SU-DHL-6 (cell line): ENCODE data around the gene DTX3.
"Not testable (repeated sequence)": the region's sequence is repeated elsewhere in the genome, so short reads cannot be mapped to it uniquely, and the experiment has no call there.

Experiments
- H2AFZ ChIP-seq: fragments of 200-600 bp; sonication (generic); 2 replicates; pipeline ENCODE4 v1.6.1; 2014; ENCODE audit warnings: low read depth, mild to moderate bottlenecking, moderate library complexity, mixed read lengths, antibody characterized with exemption, low read length; ENCODE audit not compliant: severe bottlenecking
- H3F3A ChIP-seq: fragments of 200-600 bp; shearing (Covaris generic); 2 replicates; pipeline ENCODE4 v1.6.0; 2016; ENCODE audit warnings: antibody characterized with exemption, mild to moderate bottlenecking; ENCODE audit not compliant: insufficient read depth
- H3K27ac ChIP-seq: fragments of 200-600 bp; sonication (generic); 2 replicates; pipeline ENCODE4 v1.5.1; 2016; ENCODE audit warnings: low read depth, mild to moderate bottlenecking, low read length, moderate library complexity, mixed read lengths
- H3K27me3 ChIP-seq: fragments of 200-600 bp; sonication (generic), shearing (Covaris generic); 2 replicates; pipeline ENCODE4 v1.6.0; 2014; ENCODE audit warnings: mild to moderate bottlenecking, low read length
- H3K36me3 ChIP-seq: fragments of 200-600 bp; sonication (generic); 2 replicates; pipeline ENCODE4 v1.6.1; 2014; ENCODE audit warnings: mild to moderate bottlenecking, low read length, mixed read lengths
- H3K4me2 ChIP-seq: fragments of 300-600, 200-600 bp; shearing (Covaris generic), sonication (generic); 2 replicates; pipeline ENCODE4 v1.6.0; 2014; ENCODE audit warnings: low read length, low read depth, mild to moderate bottlenecking; ENCODE audit not compliant: poor library complexity, severe bottlenecking
- H3K4me3 ChIP-seq: fragments of 200-600 bp; sonication (generic); 2 replicates; pipeline ENCODE4 v1.5.1; 2014; ENCODE audit warnings: antibody characterized with exemption, low read length, mild to moderate bottlenecking, mixed read lengths; ENCODE audit not compliant: insufficient read depth, poor library complexity, severe bottlenecking
- H3K79me2 ChIP-seq: fragments of 200-600 bp; sonication (generic); 2 replicates; pipeline ENCODE4 v1.6.1; 2014; ENCODE audit warnings: mild to moderate bottlenecking, low read length, moderate library complexity; ENCODE audit not compliant: insufficient read depth
- H3K9ac ChIP-seq: fragments of 200-600 bp; sonication (generic); 2 replicates; pipeline ENCODE4 v1.7.0; 2014; ENCODE audit warnings: mild to moderate bottlenecking, low read length
- H3K9me2 ChIP-seq: fragments of 200-600 bp; sonication (generic); replicated peaks from 2 replicates; pipeline ENCODE4 v1.6.1; 2014; ENCODE audit warnings: low read length; ENCODE audit not compliant: insufficient read depth
- H3K9me3 ChIP-seq: fragments of 200-600 bp; sonication (generic); 2 replicates; pipeline ENCODE4 v1.6.1; 2014; ENCODE audit warnings: low read length, mixed read lengths; ENCODE audit not compliant: insufficient read depth
- H4K20me1 ChIP-seq: fragments of 200-600 bp; sonication (generic); 2 replicates; pipeline ENCODE4 v1.6.1; 2014; ENCODE audit warnings: low read depth, mild to moderate bottlenecking, antibody characterized with exemption, low read length, moderate library complexity, mixed read lengths
- EZH2phosphoT487 ChIP-seq: fragments of 200-600 bp; sonication (generic), shearing (Covaris generic); conservative IDR thresholded peaks from 2 replicates; pipeline ENCODE4 v1.6.1; 2018; ENCODE audit warnings: mild to moderate bottlenecking, antibody characterized with exemption, low read length, moderate library complexity, mixed read lengths
- TF ChIP-seq, protein P1 (sequence below): fragments of 200-600 bp; sonication (generic); IDR thresholded peaks from one replicate; pipeline ENCODE4 v1.5.1; 2017; ENCODE audit warnings: antibody characterized with exemption, mild to moderate bottlenecking, low read length, moderate library complexity; ENCODE audit not compliant: insufficient read depth, poor library complexity, severe bottlenecking

The DTX3 gene

DNA sequence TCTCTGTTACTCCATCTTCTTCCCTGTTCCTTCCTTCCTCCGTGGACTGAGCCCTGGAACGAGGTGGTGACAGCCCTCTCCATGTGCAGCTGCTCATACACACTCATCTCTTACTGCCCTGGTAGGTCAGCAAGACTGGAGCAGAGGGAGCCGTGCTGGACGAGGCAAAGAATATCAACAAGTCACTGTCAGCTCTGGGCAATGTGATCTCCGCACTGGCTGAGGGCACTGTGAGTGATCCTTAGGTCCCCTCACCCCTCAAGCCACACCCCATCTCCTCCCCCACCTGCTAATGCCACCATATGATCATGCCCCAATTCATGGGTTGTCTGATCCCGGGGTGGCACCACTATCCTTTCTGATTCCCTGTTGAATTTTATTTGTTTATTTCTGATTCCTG, 35.8 kb upstream of the DTX3 start:
- Histone ChIP-seq H3K27ac (no peak overlapping the region), H3F3A (no peaks in the 10 kb centered on the region), H3K4me3 (no peak overlapping the region), H3K79me2 (no peaks in the 10 kb centered on the region), H3K4me2 (no peak overlapping the region), H4K20me1 (no peaks in the 10 kb centered on the region), H3K27me3 (no peaks in the 10 kb centered on the region), H3K36me3 (no peaks in the 10 kb centered on the region), H3K9ac (no peak overlapping the region), H3K9me3 (no peaks in the 10 kb centered on the region), H2AFZ (no peak overlapping the region), H3K9me2 (no peaks in the 10 kb centered on the region)
- no peak for TF ChIP-seq EZH2phosphoT487
- TF ChIP-seq, protein P1, sequence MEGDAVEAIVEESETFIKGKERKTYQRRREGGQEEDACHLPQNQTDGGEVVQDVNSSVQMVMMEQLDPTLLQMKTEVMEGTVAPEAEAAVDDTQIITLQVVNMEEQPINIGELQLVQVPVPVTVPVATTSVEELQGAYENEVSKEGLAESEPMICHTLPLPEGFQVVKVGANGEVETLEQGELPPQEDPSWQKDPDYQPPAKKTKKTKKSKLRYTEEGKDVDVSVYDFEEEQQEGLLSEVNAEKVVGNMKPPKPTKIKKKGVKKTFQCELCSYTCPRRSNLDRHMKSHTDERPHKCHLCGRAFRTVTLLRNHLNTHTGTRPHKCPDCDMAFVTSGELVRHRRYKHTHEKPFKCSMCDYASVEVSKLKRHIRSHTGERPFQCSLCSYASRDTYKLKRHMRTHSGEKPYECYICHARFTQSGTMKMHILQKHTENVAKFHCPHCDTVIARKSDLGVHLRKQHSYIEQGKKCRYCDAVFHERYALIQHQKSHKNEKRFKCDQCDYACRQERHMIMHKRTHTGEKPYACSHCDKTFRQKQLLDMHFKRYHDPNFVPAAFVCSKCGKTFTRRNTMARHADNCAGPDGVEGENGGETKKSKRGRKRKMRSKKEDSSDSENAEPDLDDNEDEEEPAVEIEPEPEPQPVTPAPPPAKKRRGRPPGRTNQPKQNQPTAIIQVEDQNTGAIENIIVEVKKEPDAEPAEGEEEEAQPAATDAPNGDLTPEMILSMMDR = no peak

DNA sequence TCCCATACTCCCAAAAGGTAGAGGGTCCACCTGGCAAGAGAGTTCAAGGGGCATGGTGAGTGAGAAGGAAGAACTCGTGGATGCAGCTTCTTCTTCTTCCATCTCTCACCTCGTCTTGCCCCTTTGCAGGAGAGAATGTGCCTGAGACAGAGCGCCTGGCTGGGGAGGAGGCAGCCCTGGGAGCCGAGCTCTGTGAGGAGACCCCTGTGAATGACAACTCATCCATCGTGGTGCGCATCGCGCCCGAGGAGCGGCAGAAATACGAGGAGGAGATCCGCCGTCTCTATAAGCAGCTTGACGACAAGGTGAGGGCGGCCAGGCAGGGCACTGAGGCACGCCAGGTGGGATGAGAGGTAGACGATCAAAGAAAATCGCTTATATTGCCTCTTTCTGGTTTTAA, 34.8 kb upstream of the DTX3 start:
- Histone ChIP-seq H4K20me1 (no peaks in the 10 kb centered on the region), H3F3A (no peaks in the 10 kb centered on the region), H3K9me2 (no peaks in the 10 kb centered on the region), H3K4me2 (no peak overlapping the region), H3K9me3 (no peaks in the 10 kb centered on the region), H3K27ac (no peak overlapping the region), H3K9ac (no peak overlapping the region), H3K79me2 (no peaks in the 10 kb centered on the region), H3K36me3 (no peaks in the 10 kb centered on the region), H3K27me3 (no peaks in the 10 kb centered on the region), H2AFZ (no peak overlapping the region), H3K4me3 (no peak overlapping the region)
- TF ChIP-seq, protein P1 = no peak
- no peak for TF ChIP-seq EZH2phosphoT487

DNA sequence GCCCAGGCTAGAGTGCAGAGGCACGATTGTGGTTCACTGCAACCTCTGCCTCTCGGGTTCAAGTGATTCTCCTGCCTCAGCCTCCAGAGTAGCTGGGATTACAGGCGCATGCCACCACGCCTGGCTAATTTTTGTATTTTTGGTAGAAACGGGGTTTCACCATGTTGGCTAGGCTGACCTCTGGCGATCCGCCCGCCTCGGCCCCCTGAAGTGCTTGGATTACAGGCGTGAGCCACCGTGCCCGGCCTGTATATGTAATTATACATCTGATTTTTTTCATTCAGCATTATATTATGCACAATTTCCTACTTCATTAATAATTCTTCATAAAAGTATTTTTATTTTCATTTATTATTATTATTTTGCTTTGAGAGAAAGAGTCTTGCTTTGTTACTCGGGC, 34.2 kb upstream of the DTX3 start:
- not testable (repeated sequence) for H3K9ac ChIP-seq, H4K20me1 ChIP-seq

DNA sequence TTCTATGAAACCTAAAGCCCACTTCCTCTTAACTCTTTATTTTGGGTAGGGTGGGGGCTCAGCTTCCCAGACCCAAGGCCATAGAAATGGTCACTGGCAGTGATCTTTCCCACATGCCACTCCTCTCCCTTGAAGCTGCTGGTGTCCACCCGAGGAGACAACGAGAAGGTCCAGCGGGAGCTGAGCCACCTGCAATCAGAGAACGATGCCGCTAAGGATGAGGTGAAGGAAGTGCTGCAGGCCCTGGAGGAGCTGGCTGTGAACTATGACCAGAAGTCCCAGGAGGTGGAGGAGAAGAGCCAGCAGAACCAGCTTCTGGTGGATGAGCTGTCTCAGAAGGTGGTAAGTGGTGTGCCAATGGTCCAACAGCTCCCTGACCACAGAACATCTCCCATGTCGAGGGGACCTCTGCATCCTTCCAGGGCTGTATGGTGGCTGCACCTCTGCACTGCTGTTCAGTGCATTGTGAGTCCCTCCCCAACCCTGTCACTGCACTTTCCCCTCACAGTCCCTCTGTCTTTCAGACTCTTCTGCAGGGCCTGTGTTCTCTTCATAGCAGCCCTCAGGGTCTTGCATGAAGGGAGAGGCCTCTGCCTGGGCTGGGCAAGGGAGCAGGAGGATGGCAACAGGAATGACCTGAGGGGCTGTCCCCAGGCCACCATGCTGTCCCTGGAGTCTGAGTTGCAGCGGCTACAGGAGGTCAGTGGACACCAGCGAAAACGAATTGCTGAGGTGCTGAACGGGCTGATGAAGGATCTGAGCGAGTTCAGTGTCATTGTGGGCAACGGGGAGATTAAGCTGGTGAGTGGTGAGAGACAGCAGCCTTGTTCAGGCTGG, 32.5 kb upstream of the DTX3 start:
- TF ChIP-seq, protein P1 = no peak
- TF ChIP-seq EZH2phosphoT487 = no peak
- Histone ChIP-seq H3K9ac (no peak overlapping the region), H3K27ac (no peak overlapping the region), H3K4me3 (no peak overlapping the region), H3K79me2 (no peaks in the 10 kb centered on the region), H3K4me2 (no peak overlapping the region), H4K20me1 (no peaks in the 10 kb centered on the region), H3K9me3 (no peaks in the 10 kb centered on the region), H3F3A (no peaks in the 10 kb centered on the region), H3K9me2 (no peaks in the 10 kb centered on the region), H3K27me3 (no peaks in the 10 kb centered on the region), H2AFZ (no peak overlapping the region), H3K36me3 (no peaks in the 10 kb centered on the region)

More for the DNA sequence above, 34.2 kb upstream of the DTX3 start:
- not testable (repeated sequence) for H3K4me3 ChIP-seq, H2AFZ ChIP-seq, H3F3A ChIP-seq, H3K36me3 ChIP-seq, H3K9me2 ChIP-seq, H3K9me3 ChIP-seq, H3K27ac ChIP-seq, H3K27me3 ChIP-seq, H3K79me2 ChIP-seq, H3K4me2 ChIP-seq
